Measurements from ENCODE around the gene MYRIP. TPM values are rescaled to one million over a fixed set of nuclear protein-coding genes. Genes with fewer than 3 reads are reported as not detected.

Gene MYRIP
- total and polyA plus RNA-seq, 2 of the 4 experiments (the other 2 are of a cell fraction), result not detected

DNA sequence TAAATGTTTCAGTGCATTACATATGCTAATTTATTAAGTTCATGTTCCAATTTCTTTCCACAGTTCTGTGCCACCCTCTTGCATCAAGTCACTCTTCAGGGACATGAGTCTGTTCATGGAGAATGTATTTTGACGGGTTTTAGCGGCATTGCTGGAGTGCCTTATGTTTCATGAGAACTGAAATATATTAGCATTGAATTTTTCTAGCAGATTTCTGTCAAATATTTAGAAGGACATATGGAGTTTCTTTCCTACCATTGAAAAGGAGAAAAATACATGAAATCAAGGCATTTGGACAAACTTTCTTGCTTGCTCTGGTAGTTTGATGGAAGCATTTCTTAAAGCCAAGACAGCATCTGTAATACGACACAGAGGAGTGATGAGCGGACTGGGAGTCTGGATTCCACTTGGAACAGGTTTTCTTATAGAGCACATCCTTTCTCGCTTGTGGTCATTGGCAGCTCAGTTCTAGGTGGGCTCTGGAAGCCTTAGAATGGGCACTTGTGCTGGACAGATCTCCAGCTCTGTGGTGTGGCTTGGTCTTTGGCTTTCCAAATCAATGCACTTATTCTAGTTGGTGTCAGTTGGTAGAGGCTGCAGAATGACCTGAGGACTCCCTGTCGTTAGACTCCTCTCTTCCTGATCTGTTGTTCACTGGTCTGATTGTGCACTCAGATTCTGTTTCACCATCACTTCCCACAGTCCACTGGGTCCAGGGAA is 415.5 kb downstream of the MYRIP start:
- Histone ChIP-seq H3K56ac (ENCODE audit: extremely low read depth, insufficient read depth, low read length) (no peak overlapping the region), H3K4me2 (ENCODE audit: low read depth, low read length) (no peak overlapping the region), H4K20me1 (ENCODE audit: insufficient read depth, low read length) (no peaks in the 10 kb centered on the region), H2BK120ac (ENCODE audit: low read depth, low read length) (no peak overlapping the region), H3K4me1 (ENCODE audit: control insufficient read depth, insufficient read depth, low read length) (no peaks in the 10 kb centered on the region), H2BK15ac (ENCODE audit: low read depth, low read length) (no peak overlapping the region), H3K4ac (ENCODE audit: low read depth, low read length) (no peak overlapping the region), H3K14ac (replicated peaks; ENCODE audit: low read depth, low read length) (no peak overlapping the region), H3K9me3 (ENCODE audit: control insufficient read depth, insufficient read depth, low read length) (no peaks in the 10 kb centered on the region), H3K4me3 (ENCODE audit: insufficient read depth, low read depth, low read length) (no peak overlapping the region), H4K8ac (ENCODE audit: low read depth in 2 of 2, low read length in 2 of 2) (no peak overlapping the region), H2AK9ac (replicated peaks; ENCODE audit: low read depth, low read length, poor library complexity) (no peak overlapping the region), H2BK5ac (ENCODE audit: low read depth, low read length, poor library complexity, severe bottlenecking) (no peak overlapping the region), H2AFZ (replicated peaks; ENCODE audit: low read length, poor library complexity) (no peak overlapping the region), H3K27ac (ENCODE audit: insufficient read depth, low read length) (no peak overlapping the region), H2BK20ac (ENCODE audit: low read depth, low read length) (no peak overlapping the region), H3K36me3 (ENCODE audit: control insufficient read depth, insufficient read depth, low read length) (no peaks in the 10 kb centered on the region), H3K9me1 (ENCODE audit: insufficient read depth, low read length) (no peaks in the 10 kb centered on the region), H3K79me1 (ENCODE audit: low read depth in 1 of 2, low read length in 2 of 2) (no peaks in the 10 kb centered on the region), H3K23ac (ENCODE audit: low read depth, low read length) (no peak overlapping the region), H2AK5ac (ENCODE audit: low read depth, low read length) (no peak overlapping the region), H3K9ac (ENCODE audit: low read depth, low read length) (no peak overlapping the region), H3K27me3 (ENCODE audit: control insufficient read depth, insufficient read depth, low read length) (no peaks in the 10 kb centered on the region), H4K5ac (ENCODE audit: low read depth, low read length) (no peak overlapping the region), H4K91ac (ENCODE audit: insufficient read depth, low read depth, low read length) (no peak overlapping the region), H3K18ac (ENCODE audit: low read depth, low read length) (no peak overlapping the region)
- DNase-seq, result no peak
- in situ Hi-C loops (cut with MboI; ENCODE audit: low sequenced_read_pairs) (no loop called here), intact Hi-C loops (cut with micrococcal nuclease) (no loop called here), dilution Hi-C loops (cut with HindIII; ENCODE audit: low sequenced_read_pairs, unreplicated experiment) (no loop called here)
- TF ChIP-seq USF2 (IDR thresholded peaks at IDR 0.05; ENCODE audit: low read depth, low read length) (no peak), RFX5 (IDR thresholded peaks at IDR 0.05; ENCODE audit: low read depth, low read length) (no peak), NFE2L2 (IDR thresholded peaks at IDR 0.05; ENCODE audit: low read depth, low read length) (no peak), BHLHE40 (IDR thresholded peaks at IDR 0.05; ENCODE audit: low read depth, low read length) (no peak), CHD1 (IDR thresholded peaks at IDR 0.05; ENCODE audit: low read depth, low read length) (no peak), CTCF (conservative IDR thresholded peaks at IDR 0.05; ENCODE audit: low read depth, low read length) (no peak), RCOR1 (IDR thresholded peaks at IDR 0.05; ENCODE audit: insufficient replicate concordance, low read length) (no peak), POLR2A (IDR thresholded peaks at IDR 0.05; ENCODE audit: low read depth, low read length) (no peak), CEBPB (IDR thresholded peaks at IDR 0.05; ENCODE audit: low read depth, low read length) (no peak), MXI1 (IDR thresholded peaks at IDR 0.05; ENCODE audit: borderline replicate concordance, low read depth, low read length) (no peak)
- WGBS, 2 experiments (ENCODE audit: extremely low coverage in 2 of 2, insufficient read length in 1 of 2), result 88% methylated on average over 2 of the region's 6 CpGs; no CpG with 5 or more reads in 1 of the 2 experiments
- ATAC-seq (ENCODE audit: low read depth), result no peak
- ChIA-PET CTCF (no interaction called here), POLR2A (ENCODE audit: unreplicated experiment) (no interaction called here)
- no TSS peak for BruUV-seq (replicated peaks)
